Body of pancreas (tissue), 4 donors: ENCODE measurements around the gene ZNF888.
"Not testable (repeated sequence)": the region's sequence is repeated elsewhere in the genome, so short reads cannot be mapped to it uniquely, and the experiment has no call there.

Experiments used
- POLR2A ChIP-seq, 3 donors: fragments of 450-650 bp; IDR thresholded peaks; one replicate each; pipeline ENCODE4 v1.6.1; 2016; ENCODE audit warnings: antibody characterized with exemption in 3 of 3, mild to moderate bottlenecking in 2 of 3
- TF ChIP-seq, protein P1 (sequence below), 7 experiments: fragments of 450-650 bp in 4 of 7; fragments of 200-600 bp in 3 of 7; sonication (generic) in 3 of 7; IDR thresholded peaks; one replicate each; pipeline ENCODE4 v1.5.1; 2016 to 2019; ENCODE audit warnings: antibody characterized with exemption in 7 of 7

DNA sequence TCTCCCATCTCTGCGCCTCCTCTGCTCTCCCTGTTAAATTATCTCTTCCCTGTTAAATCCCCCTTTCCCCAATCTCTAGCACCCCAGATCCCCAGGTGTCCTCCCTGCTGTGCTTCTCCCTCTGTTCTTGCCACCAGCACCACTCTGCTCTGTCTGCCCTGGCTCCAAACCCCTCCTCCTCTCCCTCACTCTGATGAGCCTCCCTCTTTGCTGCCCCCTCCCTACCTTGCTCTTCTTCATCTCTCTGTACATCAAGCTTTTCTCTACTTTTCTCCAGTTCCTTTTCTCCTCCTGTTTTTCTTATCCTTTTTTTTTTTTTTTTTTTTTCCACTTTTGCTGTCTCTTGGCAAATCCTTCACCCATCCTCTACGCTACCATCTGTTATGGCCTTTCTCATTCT, 18.3 kb upstream of the ZNF888 start:
- TF ChIP-seq POLR2A (IDR thresholded peaks at IDR 0.05), result not testable (repeated sequence)
- TF ChIP-seq, protein P1, sequence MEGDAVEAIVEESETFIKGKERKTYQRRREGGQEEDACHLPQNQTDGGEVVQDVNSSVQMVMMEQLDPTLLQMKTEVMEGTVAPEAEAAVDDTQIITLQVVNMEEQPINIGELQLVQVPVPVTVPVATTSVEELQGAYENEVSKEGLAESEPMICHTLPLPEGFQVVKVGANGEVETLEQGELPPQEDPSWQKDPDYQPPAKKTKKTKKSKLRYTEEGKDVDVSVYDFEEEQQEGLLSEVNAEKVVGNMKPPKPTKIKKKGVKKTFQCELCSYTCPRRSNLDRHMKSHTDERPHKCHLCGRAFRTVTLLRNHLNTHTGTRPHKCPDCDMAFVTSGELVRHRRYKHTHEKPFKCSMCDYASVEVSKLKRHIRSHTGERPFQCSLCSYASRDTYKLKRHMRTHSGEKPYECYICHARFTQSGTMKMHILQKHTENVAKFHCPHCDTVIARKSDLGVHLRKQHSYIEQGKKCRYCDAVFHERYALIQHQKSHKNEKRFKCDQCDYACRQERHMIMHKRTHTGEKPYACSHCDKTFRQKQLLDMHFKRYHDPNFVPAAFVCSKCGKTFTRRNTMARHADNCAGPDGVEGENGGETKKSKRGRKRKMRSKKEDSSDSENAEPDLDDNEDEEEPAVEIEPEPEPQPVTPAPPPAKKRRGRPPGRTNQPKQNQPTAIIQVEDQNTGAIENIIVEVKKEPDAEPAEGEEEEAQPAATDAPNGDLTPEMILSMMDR (IDR thresholded peaks at IDR 0.05), result not testable (repeated sequence)
